GM23248 (cell line): ENCODE data around the gene CLECL1. TPM values are rescaled to one million over a fixed set of nuclear protein-coding genes. Genes with fewer than 3 reads are reported as not detected.

ENCODE experiments used
- DNase-seq: peaks from one replicate; pipeline ENCODE4 v3.0.0-alpha.2; 2015
- H2AFZ ChIP-seq: fragments of 200-600 bp; sonication (generic); 2 replicates; pipeline ENCODE4 v1.6.1; 2016; ENCODE audit warnings: antibody characterized with exemption
- H3F3A ChIP-seq: fragments of 200-600 bp; sonication (generic); 2 replicates; pipeline ENCODE4 v1.6.1; 2016; ENCODE audit warnings: mild to moderate bottlenecking, antibody characterized with exemption, mixed run types; ENCODE audit not compliant: insufficient read depth
- H3K27ac ChIP-seq: fragments of 200-600 bp; sonication (generic); 2 replicates; pipeline ENCODE4 v1.5.1; 2016; ENCODE audit warnings: mild to moderate bottlenecking
- H3K27me3 ChIP-seq: fragments of 200-600 bp; sonication (generic); replicated peaks from 2 replicates; pipeline ENCODE4 v1.6.1; 2016; ENCODE audit warnings: mild to moderate bottlenecking; ENCODE audit not compliant: insufficient read depth
- H3K36me3 ChIP-seq: fragments of 200-600 bp; sonication (generic); 2 replicates; pipeline ENCODE4 v1.6.1; 2016; ENCODE audit warnings: low read depth, mild to moderate bottlenecking
- H3K4me1 ChIP-seq: fragments of 200-600 bp; sonication (generic); 2 replicates; pipeline ENCODE4 v1.6.1; 2016; ENCODE audit warnings: mild to moderate bottlenecking; ENCODE audit not compliant: insufficient read depth
- H3K4me2 ChIP-seq: fragments of 200-600 bp; sonication (generic); one replicate; pipeline ENCODE4 v1.6.1; 2016; ENCODE audit warnings: mild to moderate bottlenecking; ENCODE audit not compliant: unreplicated experiment
- H3K4me3 ChIP-seq: fragments of 200-600 bp; sonication (generic); 2 replicates; pipeline ENCODE4 v1.5.1; 2016; ENCODE audit warnings: mild to moderate bottlenecking
- H3K79me2 ChIP-seq: fragments of 200-600 bp; sonication (generic); 2 replicates; pipeline ENCODE4 v1.6.1; 2016; ENCODE audit warnings: mild to moderate bottlenecking; ENCODE audit not compliant: insufficient read depth
- H3K9ac ChIP-seq: fragments of 200-600 bp; sonication (generic); 2 replicates; pipeline ENCODE4 v1.6.1; 2016; ENCODE audit warnings: mild to moderate bottlenecking
- H3K9me2 ChIP-seq: fragments of 200-600 bp; sonication (generic); 2 replicates; pipeline ENCODE4 v1.6.1; 2016; ENCODE audit warnings: mixed run types, mild to moderate bottlenecking, moderate library complexity; ENCODE audit not compliant: insufficient read depth
- H3K9me3 ChIP-seq: fragments of 200-600 bp; sonication (generic); one replicate; pipeline ENCODE4 v1.6.1; 2017; ENCODE audit warnings: low read depth
- H4K20me1 ChIP-seq: fragments of 200-600 bp; sonication (generic); 2 replicates; pipeline ENCODE4 v1.6.0; 2016; ENCODE audit not compliant: insufficient read depth
- EZH2 ChIP-seq: fragments of 200-600 bp; sonication (generic); IDR thresholded peaks from 2 replicates; pipeline ENCODE4 v1.6.1; 2018; ENCODE audit warnings: antibody characterized with exemption, mild to moderate bottlenecking; ENCODE audit not compliant: insufficient read depth, poor library complexity, severe bottlenecking
- EZH2phosphoT487 ChIP-seq: fragments of 200-600 bp; sonication (generic); IDR thresholded peaks from 2 replicates; pipeline ENCODE4 v1.6.1; 2018; ENCODE audit warnings: antibody characterized with exemption, moderate library complexity, mild to moderate bottlenecking, low read depth; ENCODE audit not compliant: insufficient read depth
- WGBS, 2 experiments: methylation state at CpG; one replicate each; pipeline ENCODE4 v1.1.6; 2015 to 2017; ENCODE audit warnings: low lambda C conversion rate in 2 of 2, low coverage in 1 of 2; ENCODE audit errors: missing lambda C conversion rate in 2 of 2; 5-methylcytosine and 5-hydroxymethylcytosine counted together
- in situ Hi-C: fragments of 300-500 bp; cut with MboI; formaldehyde crosslinking; loops from 2 replicates; pipeline ENCODE4 v1.15.0; 2020
- polyA plus RNA-seq: library from polyadenylated mRNA; unstranded; fragments of >200 nt; fragmentation: Nextera tagmentation; extraction: Ambion mirVana; gene quantifications from 2 replicates; pipeline ENCODE4 v1.2.1, GENCODE V29; 2016
- total RNA-seq: library from RNA; depleted of rRNA; stranded (reverse); fragments of >200 nt; shearing (Covaris generic); gene quantifications from 2 replicates; pipeline ENCODE4 v1.2.3, GENCODE V29; 2014

CLECL1 gene
- total and polyA plus RNA-seq, 2 experiments from 2014 or later = not detected

- Histone ChIP-seq H3K9me2 (no peaks in the 10 kb centered on the region), H3K9me3 (no peaks in the 10 kb centered on the region), H2AFZ (no peak overlapping the region), H3F3A (no peaks in the 10 kb centered on the region), H4K20me1 (no peaks in the 10 kb centered on the region), H3K4me2 (no peak overlapping the region), H3K36me3 (no peaks in the 10 kb centered on the region), H3K4me3 (no peak overlapping the region), H3K79me2 (no peaks in the 10 kb centered on the region), H3K9ac (no peak overlapping the region), H3K4me1 (no peaks in the 10 kb centered on the region), H3K27me3 (peaks cover 29% of the 10 kb centered on the region), H3K27ac (no peak overlapping the region)
- no peak for DNase-seq
- TF ChIP-seq EZH2phosphoT487 (no peak), EZH2 (no peak)
- in situ Hi-C loops = no loop called here
- 77 to 83% methylated on average over 5 of the region's 5 CpGs for WGBS, 2 experiments
Measured at GRCh38 chr12:9757433-9758025, 24.6 kb upstream of the CLECL1 start.

- Histone ChIP-seq H3K36me3 (no peaks in the 10 kb centered on the region), H3K27ac (no peak overlapping the region), H4K20me1 (no peaks in the 10 kb centered on the region), H3K4me2 (no peak overlapping the region), H3K79me2 (no peaks in the 10 kb centered on the region), H3K27me3 (peaks cover 29% of the 10 kb centered on the region), H3K9ac (no peak overlapping the region), H3K9me2 (no peaks in the 10 kb centered on the region), H3K9me3 (no peaks in the 10 kb centered on the region), H3F3A (no peaks in the 10 kb centered on the region), H3K4me3 (no peak overlapping the region), H2AFZ (no peak overlapping the region), H3K4me1 (no peaks in the 10 kb centered on the region)
- no peak for DNase-seq
- TF ChIP-seq EZH2phosphoT487 (no peak), EZH2 (no peak)
- in situ Hi-C loops = no loop called here
- 65 to 67% methylated on average over 5 of the region's 5 CpGs for WGBS, 2 experiments
Measured at GRCh38 chr12:9756706-9757105, 23.8 kb upstream of the CLECL1 start.

- Histone ChIP-seq H3K4me2 (no peak overlapping the region), H3F3A (no peaks in the 10 kb centered on the region), H3K9ac (no peak overlapping the region), H3K9me3 (no peaks in the 10 kb centered on the region), H4K20me1 (no peaks in the 10 kb centered on the region), H3K27me3 (peaks cover 29% of the 10 kb centered on the region), H3K4me1 (0 out of 2 replicates have a peak, but pooled peaks cover under 1% of the 10 kb centered on the region), H3K27ac (no peak overlapping the region), H3K9me2 (no peaks in the 10 kb centered on the region), H2AFZ (no peak overlapping the region), H3K4me3 (no peak overlapping the region), H3K36me3 (no peaks in the 10 kb centered on the region), H3K79me2 (no peaks in the 10 kb centered on the region)
- no peak for DNase-seq
- in situ Hi-C loops = no loop called here
- no peak for TF ChIP-seq EZH2phosphoT487
- no peak for TF ChIP-seq EZH2
- 53% methylated on average over 2 of the region's 2 CpGs for WGBS, 2 experiments
Measured at GRCh38 chr12:9756170-9756569, 23.3 kb upstream of the CLECL1 start.

- Histone ChIP-seq H4K20me1 (no peaks in the 10 kb centered on the region), H3K4me2 (no peak overlapping the region), H3K36me3 (no peaks in the 10 kb centered on the region), H3K79me2 (no peaks in the 10 kb centered on the region), H3K9ac (no peak overlapping the region), H2AFZ (no peak overlapping the region), H3K4me1 (peaks cover 4% of the 10 kb centered on the region; the same call in 1 of the 2 replicates), H3K9me2 (no peaks in the 10 kb centered on the region), H3K27ac (no peak overlapping the region), H3K27me3 (peaks cover 25% of the 10 kb centered on the region), H3K9me3 (no peaks in the 10 kb centered on the region), H3F3A (no peaks in the 10 kb centered on the region), H3K4me3 (no peak overlapping the region)
- DNase-seq = no peak
- 48 to 51% methylated on average over 2 of the region's 2 CpGs for WGBS, 2 experiments
- TF ChIP-seq EZH2 (no peak), EZH2phosphoT487 (no peak)
- in situ Hi-C loops = no loop called here
Measured at GRCh38 chr12:9755567-9755966, 22.7 kb upstream of the CLECL1 start.

GRCh38 chr12:9755035-9755434 is 22.1 kb upstream of the CLECL1 start:
- in situ Hi-C loops = no loop called here
- Histone ChIP-seq H3K9me2 (no peaks in the 10 kb centered on the region), H3K4me1 (peaks cover 4% of the 10 kb centered on the region; the same call in 1 of the 2 replicates), H3K4me3 (no peak overlapping the region), H3K27me3 (peaks cover 20% of the 10 kb centered on the region), H2AFZ (no peak overlapping the region), H3K79me2 (no peaks in the 10 kb centered on the region), H3F3A (no peaks in the 10 kb centered on the region), H3K27ac (no peak overlapping the region), H4K20me1 (no peaks in the 10 kb centered on the region), H3K9me3 (no peaks in the 10 kb centered on the region), H3K9ac (no peak overlapping the region), H3K4me2 (no peak overlapping the region), H3K36me3 (no peaks in the 10 kb centered on the region)
- no peak for DNase-seq
- TF ChIP-seq EZH2phosphoT487 = no peak
- TF ChIP-seq EZH2 = no peak
